22Rv1 (cell line): ENCODE data around the gene BEAN1.

Experiments used
- H3K27ac ChIP-seq: fragments of 450-650 bp; 2 replicates; pipeline ENCODE4 v1.5.1; 2017
- CTCF ChIP-seq: fragments of 450-650 bp; IDR thresholded peaks from 2 replicates; pipeline ENCODE4 v1.5.1; 2017; ENCODE audit warnings: mild to moderate bottlenecking
- ZFX ChIP-seq: fragments of 450-650 bp; IDR thresholded peaks from 2 replicates; pipeline ENCODE4 v1.6.1; 2017; ENCODE audit warnings: antibody characterized with exemption, borderline replicate concordance

The BEAN1 gene

GRCh38 chr16:66502020-66502913, 75.2 kb downstream of the BEAN1 start:
- H3K27ac ChIP-seq, result no peak overlapping the region
- TF ChIP-seq CTCF (no peak), ZFX (no peak)

GRCh38 chr16:66503030-66503429, 75.9 kb downstream of the BEAN1 start:
- no peak overlapping the region for H3K27ac ChIP-seq
- TF ChIP-seq CTCF, result no peak
- TF ChIP-seq ZFX, result no peak

GRCh38 chr16:66503612-66504011, 76.5 kb downstream of the BEAN1 start:
- TF ChIP-seq ZFX (no peak), CTCF (no peak)
- H3K27ac ChIP-seq, result no peak overlapping the region

- peak overlapping the region; percentile 77 for H3K27ac ChIP-seq
- TF ChIP-seq ZFX (no peak), CTCF (no peak)
These were observed 80.7 kb downstream of the BEAN1 start for GRCh38 chr16:66507731-66508239.

- H3K27ac ChIP-seq, result peak overlapping the region; percentile 77
- TF ChIP-seq CTCF (no peak), ZFX (no peak)
These were observed 81.3 kb downstream of the BEAN1 start for GRCh38 chr16:66508248-66508913.

GRCh38 chr16:66508914-66509496, 81.9 kb downstream of the BEAN1 start:
- H3K27ac ChIP-seq, result peak overlapping the region; percentile 77
- TF ChIP-seq CTCF (no peak), ZFX (no peak)
